Epidermal melanocyte (primary cell): ENCODE measurements around the gene CENPH.
A peak's percentile ranks its signal among the peaks of the same experiment; 100 is the strongest.
"Not testable (repeated sequence)": the region's sequence is repeated elsewhere in the genome, so short reads cannot be mapped to it uniquely, and the experiment has no call there.

ENCODE experiments used
- DNase-seq: peaks from one replicate; pipeline ENCODE4 v3.0.0; 2011; ENCODE audit warnings: low spot score; ENCODE audit not compliant: insufficient read length

Gene CENPH

GRCh38 chr5:69209602-69210001, 20.2 kb downstream of the CENPH start:
- no peak for DNase-seq

- no peak for DNase-seq
These were observed 21.8 kb downstream of the CENPH start for GRCh38 chr5:69211200-69211599.

GRCh38 chr5:69212022-69212421, 22.6 kb downstream of the CENPH start:
- no peak for DNase-seq

GRCh38 chr5:69213513-69214215, 24.3 kb downstream of the CENPH start:
- DNase-seq: no peak

GRCh38 chr5:69217151-69217511, 27.7 kb downstream of the CENPH start:
- no peak for DNase-seq

GRCh38 chr5:69217548-69218526, 28.5 kb downstream of the CENPH start:
- DNase-seq: peak; percentile 94

- DNase-seq: no peak
These were observed 30.6 kb downstream of the CENPH start for GRCh38 chr5:69219939-69220338.

GRCh38 chr5:69220371-69220770, 31.0 kb downstream of the CENPH start:
- DNase-seq: not testable (repeated sequence)

GRCh38 chr5:69220833-69221232, 31.4 kb downstream of the CENPH start:
- not testable (repeated sequence) for DNase-seq

- no peak for DNase-seq
These were observed 35.1 kb downstream of the CENPH start for GRCh38 chr5:69224520-69224919.

GRCh38 chr5:69225860-69226259, 36.5 kb downstream of the CENPH start:
- DNase-seq: no peak

- DNase-seq: no peak
These were observed 40.8 kb downstream of the CENPH start for GRCh38 chr5:69230181-69230580.

- no peak for DNase-seq
These were observed 41.9 kb downstream of the CENPH start for GRCh38 chr5:69231281-69231680.

GRCh38 chr5:69231851-69232250, 42.5 kb downstream of the CENPH start:
- no peak for DNase-seq

GRCh38 chr5:69234457-69235268, 45.3 kb downstream of the CENPH start, which contains the start of gene CDK7:
Gene CDK7, plus strand, starts transcription at chr5:69234886. Its CDS starts 90 bp downstream, at chr5:69234976.
- peak; percentile 88 for DNase-seq

GRCh38 chr5:69236733-69237132, 47.4 kb downstream of the CENPH start:
- DNase-seq: not testable (repeated sequence)

- DNase-seq: no peak
These were observed 48.5 kb downstream of the CENPH start for GRCh38 chr5:69237877-69238276.

- DNase-seq: no peak
These were observed 49.4 kb downstream of the CENPH start for GRCh38 chr5:69238760-69239251.

GRCh38 chr5:69242215-69242927, 53.0 kb downstream of the CENPH start:
- no peak for DNase-seq

GRCh38 chr5:69245031-69245430, 55.6 kb downstream of the CENPH start:
- DNase-seq: no peak

GRCh38 chr5:69248019-69248418, 58.6 kb downstream of the CENPH start:
- no peak for DNase-seq
